ENCODE data around the gene LAMC2. TPM values are rescaled to one million over a fixed set of nuclear protein-coding genes. Genes with fewer than 3 reads are reported as not detected.

LAMC2 gene
- total and polyA plus RNA-seq, 9 of the 15 experiments (the other 6 are each of a cell fraction or from before 2014, with no cell fraction given) = 0.02 to 0.03 TPM; not detected in 7

- no peak for TF ChIP-seq GATA2 (CRISPR knock-in tag; IDR thresholded peaks at IDR 0.05)
These were observed 26.1 kb upstream of the LAMC2 start (continued) for GRCh38 chr1:183159960-183160359.

GRCh38 chr1:183161391-183161790 is 24.7 kb upstream of the LAMC2 start:
- Histone ChIP-seq H3K4me1 (replicated peaks in 1 of 2; ENCODE audit: control insufficient read depth in 2 of 2, insufficient read depth in 2 of 2, low read length in 2 of 2) (peaks cover 0 to 7% of the 10 kb centered on the region in 2 experiments; a peak in 2 of 5 replicates), H3K27me3 (ENCODE audit: control insufficient read depth in 2 of 2, insufficient read depth in 2 of 2, low read length in 2 of 2) (peaks cover 3 to 11% of the 10 kb centered on the region in 2 experiments; a peak in 4 of 5 replicates), H2AFZ (ENCODE audit: low read depth, low read length) (no peak overlapping the region), H3K9me3 (replicated peaks; ENCODE audit: control insufficient read depth, insufficient read depth, low read depth, low read length) (no peaks in the 10 kb centered on the region), H3K9me1 (ENCODE audit: control insufficient read depth, insufficient read depth, low read length) (no peaks in the 10 kb centered on the region), H3K4me3 (no peak overlapping the region), H4K20me1 (replicated peaks; ENCODE audit: control insufficient read depth, insufficient read depth, low read length) (no peaks in the 10 kb centered on the region), H3K4me2 (ENCODE audit: insufficient read depth, low read length) (no peak overlapping the region), H3K27ac (ENCODE audit: extremely low read depth, low read depth, low read length) (no peak overlapping the region), H3K79me2 (ENCODE audit: control insufficient read depth, insufficient read depth, low read length) (no peaks in the 10 kb centered on the region), H3K36me3 (ENCODE audit: control insufficient read depth, insufficient read depth, low read length) (no peaks in the 10 kb centered on the region), H3K9ac (ENCODE audit: insufficient read depth in 1 of 2, low read depth in 2 of 2, low read length in 2 of 2) (no peak overlapping the region)
- BruUV-seq (replicated peaks) = no TSS peak
- ChIA-PET CTCF (ENCODE audit: low intra/inter-chr PET ratio) (no interaction called here), POLR2A (no interaction called here)
- no peak for DNase-seq (ENCODE audit: extremely low read depth in 1 of 4, low spot score in 3 of 4)
- no peak for ATAC-seq
- 0% methylated on average over 3 of the region's 3 CpGs for WGBS (ENCODE audit: insufficient coverage, low coverage, missing lambda C conversion rate)
- intact Hi-C loops (cut with micrococcal nuclease) (no loop called here), in situ Hi-C loops (cut with MboI) (no loop called here)
- FAIRE-seq = no peak
- TF ChIP-seq THAP12 (CRISPR knock-in tag; IDR thresholded peaks at IDR 0.05) (no peak), ATF2 (CRISPR knock-in tag; IDR thresholded peaks at IDR 0.05) (no peak), MXI1 (IDR thresholded peaks at IDR 0.05; ENCODE audit: low read depth, low read length) (no peak), ZNF395 (CRISPR knock-in tag; IDR thresholded peaks at IDR 0.05) (no peak), NFE2L1 (tag; IDR thresholded peaks at IDR 0.05; ENCODE audit: borderline replicate concordance, low read depth) (no peak), PURB (CRISPR knock-in tag; IDR thresholded peaks at IDR 0.05; ENCODE audit: low read depth) (no peak), DPF2 (IDR thresholded peaks at IDR 0.05) (no peak), ARID4B (CRISPR knock-in tag; IDR thresholded peaks at IDR 0.05) (no peak), SMARCA5 (IDR thresholded peaks at IDR 0.05) (no peak), TEAD2 (tag; IDR thresholded peaks at IDR 0.05) (no peak), YBX1 (IDR thresholded peaks at IDR 0.05) (no peak), CCAR2 (IDR thresholded peaks at IDR 0.05; ENCODE audit: low read depth, low read length) (no peak)
